ENCODE measurements around the gene BCL6.

The BCL6 gene

GRCh38 chr3:187759601-187760000 lies 14.3 kb upstream of the BCL6 start:
- no peak for DNase-seq

- no peak for DNase-seq
Measured at GRCh38 chr3:187758318-187758955, 13.2 kb upstream of the BCL6 start.

GRCh38 chr3:187753516-187753915 lies 8.2 kb upstream of the BCL6 start:
- no peak for DNase-seq

- no peak for DNase-seq
Measured at GRCh38 chr3:187750513-187751123, 5.3 kb upstream of the BCL6 start.

GRCh38 chr3:187750006-187750512 lies 4.8 kb upstream of the BCL6 start:
- DNase-seq, result no peak

GRCh38 chr3:187748050-187748481 lies 2.8 kb upstream of the BCL6 start:
- peak; percentile 94 for DNase-seq

- DNase-seq, result peak; percentile 53
Measured at GRCh38 chr3:187747506-187747905, 2.2 kb upstream of the BCL6 start.

- DNase-seq, result peak; percentile 33
Measured at GRCh38 chr3:187746442-187747281, 1.4 kb upstream of the BCL6 start.

GRCh38 chr3:187746059-187746441 lies 782 bp upstream of the BCL6 start:
- peak; percentile 58 for DNase-seq

- DNase-seq, result peak; percentile 72
Measured at GRCh38 chr3:187744169-187745151, 808 bp downstream of the BCL6 start.

- DNase-seq, result peak; percentile 62
Measured at GRCh38 chr3:187743195-187744141, 1.8 kb downstream of the BCL6 start.

GRCh38 chr3:187742351-187743171 lies 2.7 kb downstream of the BCL6 start:
- peak; percentile 61 for DNase-seq

- peak; percentile 68 for DNase-seq
Measured at GRCh38 chr3:187741403-187742350, 3.6 kb downstream of the BCL6 start.

GRCh38 chr3:187740421-187741399 lies 4.6 kb downstream of the BCL6 start:
- peak; percentile 76 for DNase-seq

- peak; percentile 87 for DNase-seq
Measured at GRCh38 chr3:187739561-187740332, 5.5 kb downstream of the BCL6 start.

- no peak for DNase-seq
Measured at GRCh38 chr3:187739094-187739560, 6.1 kb downstream of the BCL6 start.
